Naive B cell (primary cell): Measurements from ENCODE around the gene MBD3L4. TPM values are rescaled to one million over a fixed set of nuclear protein-coding genes. Genes with fewer than 3 reads are reported as not detected.
"Not testable (repeated sequence)": the region's sequence is repeated elsewhere in the genome, so short reads cannot be mapped to it uniquely, and the experiment has no call there.

Experiments used
- ATAC-seq, 2 donors: fragments of 150-1000 bp; cut with Tn5 transposase; 2 replicates each; pipeline ENCODE4 v1.10.0; 2021; ENCODE audit warnings: low read depth in 2 of 2, mild to moderate bottlenecking in 2 of 2, moderate library complexity in 2 of 2
- DNase-seq: peaks from one replicate; pipeline ENCODE4 v3.0.0; 2022
- H3K27ac Mint-ChIP-seq, 6 donors: one replicate each; pipeline ENCODE4 v1.8.0; 2020 to 2022; ENCODE audit warnings: mild to moderate bottlenecking in 6 of 6, mixed read lengths in 6 of 6, moderate library complexity in 5 of 6, inconsistent platforms in 2 of 6
- H3K27me3 Mint-ChIP-seq, 3 donors: one replicate each; pipeline ENCODE4 v1.8.0; 2021 to 2022; ENCODE audit warnings: mixed read lengths in 3 of 3, mild to moderate bottlenecking in 1 of 3
- H3K36me3 Mint-ChIP-seq, 2 donors: one replicate each; pipeline ENCODE4 v1.8.0; 2020 to 2022; ENCODE audit warnings: mixed read lengths in 2 of 2, inconsistent platforms in 1 of 2, mild to moderate bottlenecking in 1 of 2
- H3K4me1 Mint-ChIP-seq, 3 donors: one replicate each; pipeline ENCODE4 v1.8.0; 2020 to 2022; ENCODE audit warnings: mixed read lengths in 3 of 3, inconsistent platforms in 1 of 3, mild to moderate bottlenecking in 1 of 3, moderate library complexity in 1 of 3
- H3K4me3 Mint-ChIP-seq, 8 donors: one replicate each; pipeline ENCODE4 v1.8.0; 2020 to 2022; ENCODE audit warnings: mild to moderate bottlenecking in 8 of 8, mixed read lengths in 8 of 8, moderate library complexity in 8 of 8, inconsistent platforms in 2 of 8
- H3K9me3 Mint-ChIP-seq, 7 donors: one replicate each; pipeline ENCODE4 v1.8.0; 2020 to 2022; ENCODE audit warnings: mixed read lengths in 7 of 7, mild to moderate bottlenecking in 5 of 7, inconsistent platforms in 2 of 7, moderate library complexity in 1 of 7
- polyA plus RNA-seq, 6 donors: library from polyadenylated mRNA; unstranded; fragments of 300-500 nt; fragmentation: Illumina TruSeq; gene quantifications; one replicate each; pipeline ENCODE4 v1.2.3, GENCODE V29; 2021; ENCODE audit warnings: low read depth in 6 of 6

The MBD3L4 gene
- polyA plus RNA-seq, 6 donors from 2014 or later, result not detected

DNA sequence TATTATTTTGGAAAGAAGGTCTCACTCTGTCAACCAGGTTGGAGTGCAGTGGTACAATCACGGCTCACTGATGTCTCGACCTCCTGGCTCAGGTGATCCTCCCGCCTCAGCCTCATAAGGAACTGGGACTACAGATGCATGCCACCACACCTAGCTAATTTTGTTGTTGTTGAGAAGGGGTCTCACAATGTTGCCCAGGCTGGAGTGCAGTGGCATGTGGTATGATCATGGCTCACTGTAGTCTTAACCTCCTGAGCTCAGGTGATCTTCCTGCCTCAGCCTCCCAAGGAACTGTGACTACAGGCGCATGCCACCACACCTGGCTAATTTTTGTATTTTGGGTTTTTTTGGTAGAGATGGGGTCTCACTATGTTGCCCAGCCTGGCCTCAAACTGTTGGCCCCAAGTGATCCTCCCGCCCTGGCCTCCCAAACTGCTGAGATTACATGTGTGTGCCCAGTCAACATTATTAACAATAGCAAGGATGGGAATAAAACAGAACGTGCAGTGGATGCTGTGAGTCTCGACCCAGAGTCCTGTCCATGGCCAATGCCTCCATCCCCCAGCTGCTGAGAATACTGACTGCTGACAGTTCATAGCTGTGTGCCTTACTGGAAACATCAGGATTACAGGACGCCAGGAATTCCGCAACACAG is 23.9 kb upstream of the MBD3L4 start:
- H3K27ac Mint-ChIP-seq, result peak overlapping the region in 1 of 6 donors; percentile 7
- DNase-seq (no peak), ATAC-seq (no peak)
- H3K4me1 Mint-ChIP-seq, result peaks cover 2 to 3% (median 2%) of the 10 kb centered on the region in 3 donors
- H3K9me3 Mint-ChIP-seq, result peaks cover 0 to 3% (median 0%) of the 10 kb centered on the region in 7 donors
- H3K27me3 Mint-ChIP-seq, result no peaks in the 10 kb centered on the region
- no peaks in the 10 kb centered on the region for H3K36me3 Mint-ChIP-seq
- H3K4me3 Mint-ChIP-seq, result no peak overlapping the region

DNA sequence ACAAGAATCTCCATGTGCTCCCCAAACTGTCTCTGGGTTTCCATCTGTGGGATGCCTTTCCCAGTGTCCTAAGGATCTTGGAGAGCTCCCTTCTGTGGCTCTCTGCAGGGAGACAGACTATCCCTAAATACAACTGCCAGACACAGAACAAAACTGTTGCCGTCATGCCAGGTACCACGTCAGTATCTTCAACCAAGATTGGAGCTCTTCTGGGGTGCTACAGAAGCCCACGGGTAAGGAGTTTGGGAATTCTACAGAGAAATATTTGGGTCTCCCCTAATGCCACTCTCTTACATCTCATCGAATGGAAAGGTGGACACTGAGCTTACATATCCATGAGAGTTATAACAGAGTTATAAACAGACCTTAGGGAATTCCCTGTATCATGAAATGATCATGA is 23.4 kb upstream of the MBD3L4 start:
- DNase-seq, result no peak
- Mint-ChIP-seq H3K27me3 (no peaks in the 10 kb centered on the region), H3K27ac (no peak overlapping the region), H3K9me3 (peaks cover 0 to 3% (median 0%) of the 10 kb centered on the region in 7 donors), H3K4me1 (no peaks in the 10 kb centered on the region), H3K36me3 (no peaks in the 10 kb centered on the region), H3K4me3 (no peak overlapping the region)
- no peak for ATAC-seq

DNA sequence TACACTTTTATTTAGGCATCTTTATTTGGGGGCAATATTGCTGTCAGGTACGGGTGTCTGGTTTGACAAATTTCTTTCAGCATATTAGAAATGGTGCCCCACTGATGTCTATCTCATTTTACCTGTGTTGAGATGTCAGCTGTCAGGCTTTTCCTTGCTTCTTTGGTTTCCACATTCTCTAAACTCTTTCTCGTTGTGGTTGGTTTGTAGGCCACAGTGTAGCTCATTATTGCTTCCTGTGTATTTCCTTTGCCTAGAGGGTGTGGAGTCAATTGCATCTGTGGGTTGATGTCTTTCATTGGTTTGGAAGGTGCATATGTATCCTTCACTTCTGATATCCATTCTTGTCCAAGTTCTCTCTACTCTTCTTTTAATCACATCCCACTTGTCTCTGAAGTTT is 20.0 kb upstream of the MBD3L4 start:
- not testable (repeated sequence) for H3K27me3 Mint-ChIP-seq, DNase-seq, H3K4me3 Mint-ChIP-seq, H3K9me3 Mint-ChIP-seq, H3K27ac Mint-ChIP-seq, ATAC-seq, H3K4me1 Mint-ChIP-seq, H3K36me3 Mint-ChIP-seq

DNA sequence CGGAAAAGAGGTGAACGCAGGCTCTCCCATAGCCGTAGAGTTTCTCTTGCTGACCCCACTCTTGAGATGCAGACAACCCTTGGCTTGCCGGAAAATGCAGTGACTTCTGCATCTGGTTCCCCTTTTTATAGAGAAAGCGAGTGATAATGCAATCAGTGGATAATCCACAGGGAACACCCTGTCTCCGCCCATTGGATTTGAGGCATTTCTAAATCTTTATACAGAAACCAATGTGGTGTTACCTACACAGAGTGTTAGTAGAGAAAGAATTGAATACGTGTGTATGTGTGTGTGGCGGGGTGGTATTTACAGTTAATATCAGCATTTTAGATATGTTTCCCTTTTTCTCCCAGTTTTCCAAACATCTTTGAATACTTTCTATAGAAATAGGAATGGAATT is 18.6 kb upstream of the MBD3L4 start, which contains the start of gene MBD3L3:
Gene MBD3L3 (minus strand): TSS at position 101 of the 400 bp plus-strand sequence. CDS start 71 bp downstream, at position 30.
- not testable (repeated sequence) for H3K27me3 Mint-ChIP-seq, H3K27ac Mint-ChIP-seq, ATAC-seq, H3K9me3 Mint-ChIP-seq, H3K4me3 Mint-ChIP-seq, H3K4me1 Mint-ChIP-seq, DNase-seq, H3K36me3 Mint-ChIP-seq

DNA sequence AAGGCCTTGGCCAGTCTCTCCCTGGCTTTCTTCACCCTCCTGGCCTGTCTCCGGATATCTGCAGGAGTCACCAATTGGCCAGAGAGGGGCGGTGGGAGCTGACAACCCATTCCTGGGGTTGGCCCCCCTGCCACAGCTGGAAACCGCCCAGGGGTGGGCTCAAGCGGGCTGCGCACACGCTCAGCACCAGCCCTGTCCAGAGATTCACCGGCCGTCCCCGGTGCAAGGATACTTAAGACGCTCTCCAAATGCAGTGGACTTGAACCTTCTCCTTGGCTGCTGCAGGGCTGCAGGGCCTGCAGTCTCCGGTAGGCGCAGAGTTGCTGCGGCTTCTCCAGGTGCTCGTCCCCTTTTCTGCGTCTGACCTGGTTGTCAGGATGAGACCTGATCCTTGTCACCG is 16.4 kb upstream of the MBD3L4 start:
- H3K9me3 Mint-ChIP-seq, H3K36me3 Mint-ChIP-seq, H3K4me3 Mint-ChIP-seq, H3K27ac Mint-ChIP-seq, H3K4me1 Mint-ChIP-seq, DNase-seq, ATAC-seq, H3K27me3 Mint-ChIP-seq: not testable (repeated sequence)

DNA sequence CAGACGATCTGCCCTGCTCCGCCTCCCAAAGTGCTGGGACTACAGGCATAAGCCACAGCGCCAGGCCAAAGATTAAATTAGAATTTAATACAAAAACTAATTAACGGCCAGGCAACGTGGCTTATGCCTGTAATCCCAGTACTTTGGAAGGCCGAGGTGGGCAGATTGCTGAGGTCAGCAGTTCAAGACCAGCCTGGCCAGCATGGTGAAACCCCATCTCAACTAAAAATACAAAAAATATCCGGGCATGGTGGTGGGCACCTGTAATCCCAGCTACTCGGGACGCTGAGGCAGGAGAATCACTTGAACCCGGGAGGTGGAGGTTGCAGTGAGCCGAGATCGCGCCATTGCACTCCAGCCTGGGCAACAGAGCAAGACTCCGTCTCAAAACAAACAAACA is 15.7 kb upstream of the MBD3L4 start:
- not testable (repeated sequence) for H3K27ac Mint-ChIP-seq, H3K27me3 Mint-ChIP-seq, DNase-seq, H3K9me3 Mint-ChIP-seq, H3K4me3 Mint-ChIP-seq, H3K36me3 Mint-ChIP-seq, ATAC-seq, H3K4me1 Mint-ChIP-seq

DNA sequence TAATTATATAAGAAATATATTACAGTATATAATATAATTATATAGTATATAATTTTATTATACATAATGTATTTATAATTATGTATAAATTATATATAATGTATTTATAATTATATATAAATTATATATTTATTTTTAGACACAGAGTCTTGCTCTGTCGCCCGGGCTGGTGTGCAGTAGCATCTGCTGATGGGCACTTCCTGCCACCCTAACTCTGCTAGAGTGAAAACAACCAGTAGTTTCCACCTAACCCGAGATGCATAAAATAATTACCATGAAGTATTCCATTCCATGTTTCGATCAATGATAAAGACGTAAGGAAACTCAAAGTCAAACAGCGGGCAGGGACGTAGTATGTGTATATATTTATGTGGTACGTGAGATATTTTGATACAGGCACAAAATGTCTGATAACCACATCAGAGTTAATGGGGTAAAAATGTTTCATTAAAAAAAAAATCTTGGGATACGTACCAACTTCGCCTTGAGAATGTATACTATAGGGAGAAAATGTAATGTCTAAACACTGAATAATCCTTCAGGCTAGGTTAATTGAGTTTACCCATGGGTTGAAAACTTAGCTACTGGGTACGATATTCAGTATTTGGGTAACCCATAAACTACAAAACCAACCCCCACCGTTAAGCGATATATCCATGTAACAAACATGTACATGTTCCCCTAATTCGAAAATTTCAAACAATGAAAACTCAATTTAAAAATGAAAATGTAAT is 14.8 kb upstream of the MBD3L4 start:
- DNase-seq, H3K9me3 Mint-ChIP-seq, H3K4me1 Mint-ChIP-seq, H3K36me3 Mint-ChIP-seq, H3K27ac Mint-ChIP-seq, ATAC-seq, H3K27me3 Mint-ChIP-seq, H3K4me3 Mint-ChIP-seq: not testable (repeated sequence)

DNA sequence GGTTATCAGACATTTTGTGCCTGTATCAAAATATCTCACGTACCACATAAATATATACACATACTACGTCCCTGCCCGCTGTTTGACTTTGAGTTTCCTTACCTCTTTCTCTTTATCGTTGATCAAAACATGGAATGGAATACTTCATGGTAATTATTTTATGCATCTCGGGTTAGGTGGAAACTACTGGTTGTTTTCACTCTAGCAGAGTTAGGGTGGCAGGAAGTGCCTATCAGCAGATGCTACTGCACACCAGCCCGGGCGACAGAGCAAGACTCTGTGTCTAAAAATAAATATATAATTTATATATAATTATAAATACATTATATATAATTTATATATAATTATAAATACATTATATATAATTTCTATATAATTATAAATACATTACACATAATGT is 12.9 kb upstream of the MBD3L4 start:
- not testable (repeated sequence) for H3K4me1 Mint-ChIP-seq, H3K4me3 Mint-ChIP-seq, H3K27ac Mint-ChIP-seq, H3K36me3 Mint-ChIP-seq, H3K27me3 Mint-ChIP-seq, ATAC-seq, DNase-seq, H3K9me3 Mint-ChIP-seq

DNA sequence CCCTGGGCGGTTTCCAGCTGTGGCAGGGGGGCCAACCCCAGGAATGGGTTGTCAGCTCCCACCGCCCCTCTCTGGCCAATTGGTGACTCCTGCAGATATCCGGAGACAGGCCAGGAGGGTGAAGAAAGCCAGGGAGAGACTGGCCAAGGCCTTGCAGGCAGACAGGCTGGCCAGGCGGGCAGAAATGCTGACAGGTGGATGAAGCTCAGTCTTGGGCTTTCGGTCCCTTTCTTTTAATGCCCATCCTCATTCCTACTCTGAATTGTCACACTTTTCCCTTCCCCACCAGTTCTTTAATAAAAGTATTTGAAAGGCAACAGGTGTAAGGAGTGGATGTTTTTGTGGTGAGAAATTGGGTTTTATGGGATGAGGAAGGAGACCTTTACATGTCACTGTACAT is 11.4 kb upstream of the MBD3L4 start:
- not testable (repeated sequence) for H3K9me3 Mint-ChIP-seq, ATAC-seq, DNase-seq, H3K4me1 Mint-ChIP-seq, H3K4me3 Mint-ChIP-seq, H3K27me3 Mint-ChIP-seq, H3K27ac Mint-ChIP-seq, H3K36me3 Mint-ChIP-seq

DNA sequence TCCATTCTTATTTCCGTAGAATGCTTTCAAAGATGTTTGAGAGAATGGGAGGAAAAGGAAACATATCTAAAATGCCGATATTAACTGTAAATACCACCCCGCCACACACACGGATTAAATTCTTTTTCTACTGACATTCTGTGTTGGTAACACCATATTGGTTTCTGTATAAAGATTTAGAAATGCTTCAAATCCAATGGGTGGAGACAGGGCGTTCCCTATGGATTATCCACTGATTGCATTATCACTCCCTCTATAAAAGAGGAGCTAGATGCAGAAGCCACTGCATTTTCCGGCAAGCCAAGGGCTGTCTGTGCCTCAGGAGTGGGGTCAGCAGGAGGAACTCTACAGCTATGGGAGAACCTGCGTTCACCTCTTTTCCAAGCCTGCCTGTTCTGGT is 9.0 kb upstream of the MBD3L4 start, which contains the start of gene MBD3L2:
Gene MBD3L2 (plus strand): TSS at position 301 of the 400 bp plus-strand sequence. CDS start 53 bp downstream, at position 354.
- H3K4me3 Mint-ChIP-seq, H3K27ac Mint-ChIP-seq, H3K27me3 Mint-ChIP-seq, H3K9me3 Mint-ChIP-seq, DNase-seq, ATAC-seq, H3K36me3 Mint-ChIP-seq, H3K4me1 Mint-ChIP-seq: not testable (repeated sequence)

DNA sequence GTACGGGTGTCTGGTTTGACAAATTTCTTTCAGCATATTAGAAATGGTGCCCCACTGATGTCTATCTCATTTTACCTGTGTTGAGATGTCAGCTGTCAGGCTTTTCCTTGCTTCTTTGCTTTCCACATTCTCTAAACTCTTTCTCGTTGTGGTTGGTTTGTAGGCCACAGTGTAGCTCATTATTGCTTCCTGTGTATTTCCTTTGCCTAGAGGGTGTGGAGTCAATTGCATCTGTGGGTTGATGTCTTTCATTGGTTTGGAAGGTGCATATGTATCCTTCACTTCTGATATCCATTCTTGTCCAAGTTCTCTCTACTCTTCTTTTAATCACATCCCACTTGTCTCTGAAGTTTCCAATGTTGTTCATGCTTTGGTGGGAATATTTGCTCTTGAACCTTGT is 1.6 kb upstream of the MBD3L4 start:
- H3K4me3 Mint-ChIP-seq, H3K9me3 Mint-ChIP-seq, H3K27me3 Mint-ChIP-seq, DNase-seq, H3K36me3 Mint-ChIP-seq, H3K27ac Mint-ChIP-seq, ATAC-seq, H3K4me1 Mint-ChIP-seq: not testable (repeated sequence)

DNA sequence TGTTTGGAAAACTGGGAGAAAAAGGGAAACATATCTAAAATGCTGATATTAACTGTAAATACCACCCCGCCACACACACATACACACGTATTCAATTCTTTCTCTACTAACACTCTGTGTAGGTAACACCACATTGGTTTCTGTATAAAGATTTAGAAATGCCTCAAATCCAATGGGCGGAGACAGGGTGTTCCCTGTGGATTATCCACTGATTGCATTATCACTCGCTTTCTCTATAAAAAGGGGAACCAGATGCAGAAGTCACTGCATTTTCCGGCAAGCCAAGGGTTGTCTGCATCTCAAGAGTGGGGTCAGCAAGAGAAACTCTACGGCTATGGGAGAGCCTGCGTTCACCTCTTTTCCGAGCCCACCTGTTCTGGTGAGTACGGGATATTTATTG is 9.7 kb downstream of the MBD3L4 start, which contains the start of gene MBD3L5:
Gene MBD3L5 (plus strand): TSS at position 301 of the 400 bp plus-strand sequence. CDS start 34 bp downstream, at position 335.
- not testable (repeated sequence) for H3K27ac Mint-ChIP-seq

DNA sequence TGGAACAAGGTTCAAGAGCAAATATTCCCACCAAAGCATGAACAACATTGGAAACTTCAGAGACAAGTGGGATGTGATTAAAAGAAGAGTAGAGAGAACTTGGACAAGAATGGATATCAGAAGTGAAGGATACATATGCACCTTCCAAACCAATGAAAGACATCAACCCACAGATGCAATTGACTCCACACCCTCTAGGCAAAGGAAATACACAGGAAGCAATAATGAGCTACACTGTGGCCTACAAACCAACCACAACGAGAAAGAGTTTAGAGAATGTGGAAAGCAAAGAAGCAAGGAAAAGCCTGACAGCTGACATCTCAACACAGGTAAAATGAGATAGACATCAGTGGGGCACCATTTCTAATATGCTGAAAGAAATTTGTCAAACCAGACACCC is 11.2 kb downstream of the MBD3L4 start:
- H3K27me3 Mint-ChIP-seq, H3K4me1 Mint-ChIP-seq, DNase-seq, H3K9me3 Mint-ChIP-seq, H3K36me3 Mint-ChIP-seq, H3K27ac Mint-ChIP-seq, H3K4me3 Mint-ChIP-seq, ATAC-seq: not testable (repeated sequence)

More for the DNA sequence above, 9.7 kb downstream of the MBD3L4 start, which contains the start of gene MBD3L5:
- DNase-seq, H3K4me3 Mint-ChIP-seq, H3K9me3 Mint-ChIP-seq, H3K36me3 Mint-ChIP-seq, H3K4me1 Mint-ChIP-seq, ATAC-seq, H3K27me3 Mint-ChIP-seq: not testable (repeated sequence)

DNA sequence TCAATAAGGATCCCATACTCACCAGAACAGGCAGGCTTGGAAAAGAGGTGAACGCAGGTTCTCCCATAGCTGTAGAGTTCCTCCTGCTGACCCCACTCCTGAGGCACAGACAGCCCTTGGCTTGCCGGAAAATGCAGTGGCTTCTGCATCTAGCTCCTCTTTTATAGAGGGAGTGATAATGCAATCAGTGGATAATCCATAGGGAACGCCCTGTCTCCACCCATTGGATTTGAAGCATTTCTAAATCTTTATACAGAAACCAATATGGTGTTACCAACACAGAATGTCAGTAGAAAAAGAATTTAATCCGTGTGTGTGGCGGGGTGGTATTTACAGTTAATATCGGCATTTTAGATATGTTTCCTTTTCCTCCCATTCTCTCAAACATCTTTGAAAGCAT is 18.6 kb downstream of the MBD3L4 start, which contains the start of gene MBD3L2B:
Gene MBD3L2B (minus strand): TSS at position 101 of the 400 bp plus-strand sequence. CDS start 34 bp downstream, at position 67.
- DNase-seq, H3K36me3 Mint-ChIP-seq, H3K4me1 Mint-ChIP-seq, H3K4me3 Mint-ChIP-seq, ATAC-seq, H3K27ac Mint-ChIP-seq, H3K9me3 Mint-ChIP-seq, H3K27me3 Mint-ChIP-seq: not testable (repeated sequence)
